Caco-2 (cell line): Measurements from ENCODE around the gene PGAP3. TPM values are rescaled to one million over a fixed set of nuclear protein-coding genes. Genes with fewer than 3 reads are reported as not detected.

Source experiments
- BruUV-seq: library from RNA; stranded (reverse); fragments of 400-500 nt; replicated peaks from 2 replicates; lab custom pipeline; 2021; lab: Mats Ljungman, UMichigan
- CTCF ChIA-PET: fragments of 300-600 bp; sonication (Branson Sonifier 250); formaldehyde crosslinking; loops from one replicate; lab custom pipeline; 2022; ENCODE audit warnings: antibody characterized with exemption; lab: Charles Lee
- POLR2A ChIA-PET: fragments of 300-600 bp; sonication (Branson Sonifier 250); formaldehyde crosslinking; loops from one replicate; lab custom pipeline; 2022; ENCODE audit warnings: antibody characterized with exemption; lab: Charles Lee
- DNase-seq, 2 experiments: peaks; one replicate each; pipeline versions ENCODE4 v3.0.0 to v3.0.0-alpha.2; 2020 to 2022
- H3K27me3 ChIP-seq: replicated peaks from 2 replicates; pipeline ENCODE4 v1.6.0; 2011; ENCODE audit warnings: low read length; ENCODE audit not compliant: control insufficient read depth, insufficient read depth
- H3K36me3 ChIP-seq: 2 replicates; pipeline ENCODE4 v1.5.1; 2011; ENCODE audit warnings: low read length; ENCODE audit not compliant: control insufficient read depth, insufficient read depth
- H3K4me1 ChIP-seq: fragments of 250-450 bp; sonication (Bioruptor Pico); 2 replicates; pipeline ENCODE4 v1.5.1; 2020; ENCODE audit warnings: mild to moderate bottlenecking
- H3K4me3 ChIP-seq: 2 replicates; pipeline ENCODE4 v1.5.1; 2011; ENCODE audit warnings: low read depth, mild to moderate bottlenecking, control low read depth, low read length
- H3K9me3 ChIP-seq: fragments of 250-450 bp; sonication (Bioruptor Pico); 2 replicates; pipeline ENCODE4 v1.5.1; 2020; ENCODE audit warnings: mild to moderate bottlenecking, moderate library complexity
- H3K27ac Mint-ChIP-seq: one replicate; pipeline ENCODE4 v1.8.0; 2022; ENCODE audit warnings: mixed read lengths; ENCODE audit not compliant: unreplicated experiment
- H3K27me3 Mint-ChIP-seq: one replicate; pipeline ENCODE4 v1.8.0; 2022; ENCODE audit warnings: mixed read lengths; ENCODE audit not compliant: insufficient read depth, unreplicated experiment
- H3K36me3 Mint-ChIP-seq: one replicate; pipeline ENCODE4 v1.8.0; 2022; ENCODE audit warnings: mild to moderate bottlenecking, mixed read lengths; ENCODE audit not compliant: insufficient read depth, unreplicated experiment
- H3K4me1 Mint-ChIP-seq: one replicate; pipeline ENCODE4 v1.8.0; 2022; ENCODE audit warnings: low read depth, mixed read lengths; ENCODE audit not compliant: unreplicated experiment
- H3K4me3 Mint-ChIP-seq: one replicate; pipeline ENCODE4 v1.8.0; 2022; ENCODE audit warnings: mild to moderate bottlenecking, moderate library complexity, mixed read lengths; ENCODE audit not compliant: unreplicated experiment
- H3K9me3 Mint-ChIP-seq: one replicate; pipeline ENCODE4 v1.8.0; 2022; ENCODE audit warnings: mixed read lengths; ENCODE audit not compliant: unreplicated experiment
- CTCF ChIP-seq, 2 experiments: fragments of 200-600 bp in 1 of 2; IDR thresholded peaks; 1 replicate in 1 of 2; 2 replicates in 1 of 2; pipeline versions ENCODE4 v1.5.1 to v1.8.0; 2011 to 2022; ENCODE audit warnings: antibody characterized with exemption in 1 of 2, control low read depth in 1 of 2, inconsistent platforms in 1 of 2, low read depth in 1 of 2, low read length in 1 of 2, mild to moderate bottlenecking in 1 of 2, moderate library complexity in 1 of 2; ENCODE audit not compliant: insufficient read depth in 1 of 2, severe bottlenecking in 1 of 2, unreplicated experiment in 1 of 2
- intact Hi-C: fragments of 100-400 bp; cut with micrococcal nuclease; formaldehyde crosslinking; loops from one replicate; pipeline ENCODE4 v1.10.0; 2022; ENCODE audit not compliant: unreplicated experiment
- total RNA-seq: library from RNA; stranded (reverse); gene quantifications from 2 replicates; pipeline ENCODE4 v1.2.3, GENCODE V29; 2022

Gene PGAP3
- total RNA-seq, 1 experiment from 2014 or later, result 14.7 TPM

- no peak for TF ChIP-seq CTCF (IDR thresholded peaks at IDR 0.05; ENCODE audit: insufficient read depth in 1 of 2, low read depth in 1 of 2, low read length in 1 of 2, severe bottlenecking in 1 of 2, unreplicated experiment in 1 of 2)
- Histone ChIP-seq H3K27me3 (no peaks in the 10 kb centered on the region), H3K9me3 (no peaks in the 10 kb centered on the region), H3K36me3 (peaks cover 2% of the 10 kb centered on the region; the same call in 1 of the 2 replicates), H3K4me3 (no peak overlapping the region), H3K4me1 (peaks cover 19% of the 10 kb centered on the region)
- peaks cover 19% of the 10 kb centered on the region for H3K36me3 Mint-ChIP-seq
- DNase-seq, result no peak
- H3K9me3 Mint-ChIP-seq, result no peaks in the 10 kb centered on the region
- H3K27ac Mint-ChIP-seq, result peak overlapping the region; percentile 13
- no peaks in the 10 kb centered on the region for H3K27me3 Mint-ChIP-seq
- no peak overlapping the region for H3K4me3 Mint-ChIP-seq
- CTCF ChIA-PET, result interaction anchor here (0.7 to 3.6 kb wide), 8 partner anchors 14 to 78 kb away, joined by 3 to 22 read pairs (median 4); partner anchors contain the start of genes STARD3 and TCAP
- intact Hi-C loops, result no loop called here
- no TSS peak for BruUV-seq
- peaks cover 18% of the 10 kb centered on the region for H3K4me1 Mint-ChIP-seq
- POLR2A ChIA-PET, result no interaction called here
Observed at GRCh38 chr17:39651923-39652586, 35.8 kb downstream of the PGAP3 start.

- ChIA-PET POLR2A (no interaction called here), CTCF (interaction anchor here (1.6 kb wide), 1 partner anchor 28 kb away, joined by 7 read pairs; no protein-coding TSS in a partner anchor)
- Mint-ChIP-seq H3K36me3 (peaks cover 17% of the 10 kb centered on the region), H3K4me3 (no peak overlapping the region), H3K27me3 (no peaks in the 10 kb centered on the region), H3K9me3 (no peaks in the 10 kb centered on the region), H3K4me1 (peaks cover 18% of the 10 kb centered on the region), H3K27ac (peak overlapping the region; percentile 14)
- Histone ChIP-seq H3K4me1 (peaks cover 19% of the 10 kb centered on the region), H3K36me3 (no peaks in the 10 kb centered on the region), H3K27me3 (no peaks in the 10 kb centered on the region), H3K9me3 (no peaks in the 10 kb centered on the region), H3K4me3 (no peak overlapping the region)
- no peak for TF ChIP-seq CTCF (IDR thresholded peaks at IDR 0.05; ENCODE audit: insufficient read depth in 1 of 2, low read depth in 1 of 2, low read length in 1 of 2, severe bottlenecking in 1 of 2, unreplicated experiment in 1 of 2)
- DNase-seq, result no peak
- intact Hi-C loops, result no loop called here
- no TSS peak for BruUV-seq
Observed at GRCh38 chr17:39650121-39650579, 37.7 kb downstream of the PGAP3 start.

- POLR2A ChIA-PET, result no interaction called here
- CTCF ChIA-PET, result interaction anchor here (2.0 kb wide), 1 partner anchor 27 kb away, joined by 5 read pairs; no protein-coding TSS in a partner anchor
- Mint-ChIP-seq H3K9me3 (no peaks in the 10 kb centered on the region), H3K27ac (no peak overlapping the region), H3K4me3 (no peak overlapping the region), H3K27me3 (no peaks in the 10 kb centered on the region), H3K4me1 (peaks cover 18% of the 10 kb centered on the region), H3K36me3 (peaks cover 10% of the 10 kb centered on the region)
- Histone ChIP-seq H3K4me1 (peaks cover 19% of the 10 kb centered on the region), H3K27me3 (no peaks in the 10 kb centered on the region), H3K9me3 (no peaks in the 10 kb centered on the region), H3K4me3 (no peak overlapping the region), H3K36me3 (no peaks in the 10 kb centered on the region)
- intact Hi-C loops, result no loop called here
- DNase-seq, result no peak
- no peak for TF ChIP-seq CTCF (IDR thresholded peaks at IDR 0.05; ENCODE audit: insufficient read depth in 1 of 2, low read depth in 1 of 2, low read length in 1 of 2, severe bottlenecking in 1 of 2, unreplicated experiment in 1 of 2)
- BruUV-seq, result no TSS peak
Observed at GRCh38 chr17:39648616-39649366, 39.1 kb downstream of the PGAP3 start.
